Measurements from ENCODE around the gene SNX7. TPM values are rescaled to one million over a fixed set of nuclear protein-coding genes. Genes with fewer than 3 reads are reported as not detected.

The SNX7 gene
- total RNA-seq, 1 experiment from 2014 or later = 18.8 TPM

DNA sequence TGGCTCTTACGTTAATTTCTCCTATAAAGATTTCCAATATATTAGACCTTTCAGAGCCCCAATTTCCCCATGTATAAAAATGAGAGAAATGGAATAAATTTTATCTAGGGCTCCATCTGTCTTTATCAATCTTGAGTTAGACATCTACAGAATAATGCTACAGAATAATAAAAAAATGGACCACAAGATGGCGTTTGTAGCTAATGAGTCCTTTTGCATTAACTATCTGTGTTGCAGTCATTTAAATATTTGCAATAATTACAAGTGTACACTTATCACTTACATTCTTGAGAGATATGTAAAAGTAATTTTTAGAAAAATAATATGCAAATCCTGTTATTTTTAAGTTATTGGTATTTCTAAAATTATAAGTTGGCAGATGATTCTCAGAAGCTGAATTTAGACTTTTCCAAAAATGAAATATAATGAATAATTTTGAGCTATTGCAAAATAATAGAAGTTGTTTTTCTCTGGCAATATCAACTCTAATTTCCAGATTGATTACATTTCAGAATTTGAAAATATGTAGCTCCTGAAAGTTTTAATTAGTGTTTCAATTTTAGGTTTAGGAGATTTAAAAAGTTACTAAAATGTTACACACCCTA, 87.7 kb downstream of the SNX7 start:
- no TSS peak for BruUV-seq (replicated peaks)
- no peak for TF ChIP-seq TCF7L2 (IDR thresholded peaks at IDR 0.05; ENCODE audit: borderline replicate concordance, extremely low read depth, insufficient read depth, insufficient read length)
- no peak for TF ChIP-seq CBX3 (IDR thresholded peaks at IDR 0.05; ENCODE audit: low read depth)
- no peak for TF ChIP-seq ZFX (IDR thresholded peaks at IDR 0.05)
- TF ChIP-seq REST (IDR thresholded peaks at IDR 0.05; ENCODE audit: low read depth) = no peak
- TF ChIP-seq, protein P1, sequence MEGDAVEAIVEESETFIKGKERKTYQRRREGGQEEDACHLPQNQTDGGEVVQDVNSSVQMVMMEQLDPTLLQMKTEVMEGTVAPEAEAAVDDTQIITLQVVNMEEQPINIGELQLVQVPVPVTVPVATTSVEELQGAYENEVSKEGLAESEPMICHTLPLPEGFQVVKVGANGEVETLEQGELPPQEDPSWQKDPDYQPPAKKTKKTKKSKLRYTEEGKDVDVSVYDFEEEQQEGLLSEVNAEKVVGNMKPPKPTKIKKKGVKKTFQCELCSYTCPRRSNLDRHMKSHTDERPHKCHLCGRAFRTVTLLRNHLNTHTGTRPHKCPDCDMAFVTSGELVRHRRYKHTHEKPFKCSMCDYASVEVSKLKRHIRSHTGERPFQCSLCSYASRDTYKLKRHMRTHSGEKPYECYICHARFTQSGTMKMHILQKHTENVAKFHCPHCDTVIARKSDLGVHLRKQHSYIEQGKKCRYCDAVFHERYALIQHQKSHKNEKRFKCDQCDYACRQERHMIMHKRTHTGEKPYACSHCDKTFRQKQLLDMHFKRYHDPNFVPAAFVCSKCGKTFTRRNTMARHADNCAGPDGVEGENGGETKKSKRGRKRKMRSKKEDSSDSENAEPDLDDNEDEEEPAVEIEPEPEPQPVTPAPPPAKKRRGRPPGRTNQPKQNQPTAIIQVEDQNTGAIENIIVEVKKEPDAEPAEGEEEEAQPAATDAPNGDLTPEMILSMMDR (IDR thresholded peaks at IDR 0.05 in 2 of 3, conservative IDR thresholded peaks at IDR 0.05 in 1 of 3; ENCODE audit: borderline replicate concordance in 1 of 3, insufficient read depth in 1 of 3, low read depth in 2 of 3, low read length in 2 of 3) = peak; percentile 22 to 52 (median 33); a peak in 5 of 6 replicates
- TF ChIP-seq, protein P2, sequence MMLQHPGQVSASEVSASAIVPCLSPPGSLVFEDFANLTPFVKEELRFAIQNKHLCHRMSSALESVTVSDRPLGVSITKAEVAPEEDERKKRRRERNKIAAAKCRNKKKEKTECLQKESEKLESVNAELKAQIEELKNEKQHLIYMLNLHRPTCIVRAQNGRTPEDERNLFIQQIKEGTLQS (IDR thresholded peaks at IDR 0.05) = no peak
- TF ChIP-seq RAD21 (IDR thresholded peaks at IDR 0.05; ENCODE audit: low read depth) = peak; percentile 28
- TF ChIP-seq EZH2phosphoT487 (IDR thresholded peaks at IDR 0.05; ENCODE audit: borderline replicate concordance) = no peak
- no peak for TF ChIP-seq POLR2A (IDR thresholded peaks at IDR 0.05; ENCODE audit: borderline replicate concordance, extremely low read depth, insufficient read depth, insufficient read length)
- intact Hi-C loops (cut with micrococcal nuclease) = loop anchor here (5.0 kb wide), 1 partner anchor 958 kb away; no protein-coding TSS in a partner anchor
- H3K9ac ChIP-seq (ENCODE audit: low read length) = no peak overlapping the region
- no peak overlapping the region for H3K4me2 ChIP-seq (ENCODE audit: low read length)
- CTCF ChIA-PET = interaction anchor here (0.7 to 2.6 kb wide), 7 partner anchors 10 to 936 kb away, joined by 3 to 15 read pairs (median 4); no protein-coding TSS in a partner anchor
- no peak overlapping the region for H3K4me3 ChIP-seq (replicated peaks in 1 of 2; ENCODE audit: low read depth in 1 of 2, low read length in 2 of 2)
- DNase-seq (ENCODE audit: low read depth, low spot score) (no peak), ATAC-seq (peak; percentile 42; the same call in 1 of the 2 replicates)
- RAD21 ChIA-PET (ENCODE audit: low non-redundant PET in 1 of 2, low total read pairs in 2 of 2, uncharacterized antibody in 2 of 2, unreplicated experiment in 2 of 2) = no interaction called here
- no peak overlapping the region for H2AFZ ChIP-seq (ENCODE audit: low read depth, low read length, poor library complexity, severe bottlenecking)
- H4K20me1 ChIP-seq (ENCODE audit: insufficient read depth) = no peaks in the 10 kb centered on the region
- no peaks in the 10 kb centered on the region for H3K9me2 ChIP-seq (ENCODE audit: insufficient read depth)
- no peaks in the 10 kb centered on the region for H3K9me3 ChIP-seq (ENCODE audit: control insufficient read depth in 1 of 2, insufficient read depth in 1 of 2, low read depth in 1 of 2, low read length in 2 of 2)
- no peaks in the 10 kb centered on the region for H3K27me3 ChIP-seq (ENCODE audit: insufficient read depth, low read length)
- POLR2A ChIA-PET = no interaction called here
- no peaks in the 10 kb centered on the region for H3K79me2 ChIP-seq (ENCODE audit: insufficient read depth, low read length)
- no peaks in the 10 kb centered on the region for H3K36me3 ChIP-seq (ENCODE audit: control insufficient read depth in 1 of 2, insufficient read depth in 2 of 2, low read length in 2 of 2)
- no peaks in the 10 kb centered on the region for H3K4me1 ChIP-seq (ENCODE audit: control insufficient read depth in 1 of 2, insufficient read depth in 2 of 2, low read length in 2 of 2)
- H3K27ac ChIP-seq (ENCODE audit: low read depth, low read length) = no peak overlapping the region

Data from HCT116 (cell line).